HG03439 (cell line): ENCODE measurements around the gene MIB1.
"Not testable (repeated sequence)": the region's sequence is repeated elsewhere in the genome, so short reads cannot be mapped to it uniquely, and the experiment has no call there.

ENCODE experiments used
- ATAC-seq: cut with Tn5 transposase; IDR thresholded peaks from one replicate; pipeline ENCODE4 v1.9.1; 2021; ENCODE audit warnings: mild to moderate bottlenecking, moderate library complexity; ENCODE audit not compliant: unreplicated experiment

MIB1 gene

GRCh38 chr18:21740538-21741311 is at the start of gene MIB1:
TSS of gene MIB1 (plus strand) at chr18:21740792. CDS start at chr18:21741584, 792 bp downstream.
- peak; percentile 96 for ATAC-seq

GRCh38 chr18:21693322-21693721 is 47.3 kb upstream of the MIB1 start:
- no peak for ATAC-seq

- ATAC-seq, result no peak
These were observed 40.0 kb upstream of the MIB1 start for GRCh38 chr18:21700528-21701075.

GRCh38 chr18:21701621-21702020 is 39.0 kb upstream of the MIB1 start:
- no peak for ATAC-seq

- no peak for ATAC-seq
These were observed 38.0 kb upstream of the MIB1 start for GRCh38 chr18:21702602-21703001.

- ATAC-seq, result no peak
These were observed 37.3 kb upstream of the MIB1 start for GRCh38 chr18:21703241-21703820.

- ATAC-seq, result peak; percentile 93
These were observed 35.8 kb upstream of the MIB1 start, which contains the start of gene ABHD3 for GRCh38 chr18:21704603-21705364. TSS of gene ABHD3 (minus strand) at chr18:21704774. CDS start at chr18:21704665, 109 bp downstream.

GRCh38 chr18:21706386-21706865 is 34.2 kb upstream of the MIB1 start:
- no peak for ATAC-seq

- ATAC-seq, result not testable (repeated sequence)
These were observed 33.5 kb upstream of the MIB1 start for GRCh38 chr18:21707130-21707529.

GRCh38 chr18:21714474-21714873 is 26.1 kb upstream of the MIB1 start:
- no peak for ATAC-seq

GRCh38 chr18:21722687-21723086 is 17.9 kb upstream of the MIB1 start:
- no peak for ATAC-seq

GRCh38 chr18:21725201-21725600 is 15.4 kb upstream of the MIB1 start:
- no peak for ATAC-seq

- ATAC-seq, result no peak
These were observed 12.9 kb upstream of the MIB1 start for GRCh38 chr18:21727702-21728101.

GRCh38 chr18:21733011-21733410 is 7.6 kb upstream of the MIB1 start:
- ATAC-seq, result no peak

GRCh38 chr18:21735452-21736015 is 5.1 kb upstream of the MIB1 start:
- ATAC-seq, result no peak

- not testable (repeated sequence) for ATAC-seq
These were observed 3.7 kb upstream of the MIB1 start for GRCh38 chr18:21736926-21737325.

GRCh38 chr18:21739604-21740537 is 721 bp upstream of the MIB1 start:
- peak; percentile 21 for ATAC-seq

GRCh38 chr18:21741312-21741561 is 645 bp downstream of the MIB1 start:
- no peak for ATAC-seq

- ATAC-seq, result peak; percentile 15
These were observed 1.1 kb downstream of the MIB1 start for GRCh38 chr18:21741562-21742314.
